ENCODE measurements around the gene BCCIP. TPM values are rescaled to one million over a fixed set of nuclear protein-coding genes. Genes with fewer than 3 reads are reported as not detected.

The BCCIP gene
- total RNA-seq, 2 donors from 2014 or later, result 22.5 to 49.2 TPM

DNA sequence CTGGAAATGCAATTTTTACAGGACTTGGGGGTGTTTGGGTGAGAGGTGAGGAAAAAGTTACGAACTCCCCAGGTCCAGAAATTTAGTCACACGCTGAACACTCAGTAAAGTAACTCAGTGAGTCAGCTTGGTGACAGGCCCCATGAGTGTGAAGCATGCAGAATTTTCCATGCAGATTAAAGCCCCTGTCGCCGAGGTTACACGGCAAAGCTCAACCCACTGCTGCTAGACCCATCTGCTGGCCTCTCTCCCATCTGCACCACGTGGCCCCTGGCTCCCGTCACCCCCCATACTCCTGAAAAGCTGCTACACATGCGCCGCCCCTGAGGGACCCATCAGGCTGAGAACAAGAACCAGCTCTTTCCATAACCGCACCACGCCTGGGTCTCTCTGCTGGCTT, 40.7 kb upstream of the BCCIP start:
- H3K9me3 ChIP-seq, result no peaks in the 10 kb centered on the region
- H3K27ac ChIP-seq, result no peak overlapping the region
- H3K27me3 ChIP-seq (replicated peaks; ENCODE audit: insufficient read depth), result no peaks in the 10 kb centered on the region
- no peak for ATAC-seq (ENCODE audit: insufficient number of reproducible peaks, low FRiP score, low read depth)
- no peaks in the 10 kb centered on the region for H3K36me3 ChIP-seq
- TF ChIP-seq, protein P1, sequence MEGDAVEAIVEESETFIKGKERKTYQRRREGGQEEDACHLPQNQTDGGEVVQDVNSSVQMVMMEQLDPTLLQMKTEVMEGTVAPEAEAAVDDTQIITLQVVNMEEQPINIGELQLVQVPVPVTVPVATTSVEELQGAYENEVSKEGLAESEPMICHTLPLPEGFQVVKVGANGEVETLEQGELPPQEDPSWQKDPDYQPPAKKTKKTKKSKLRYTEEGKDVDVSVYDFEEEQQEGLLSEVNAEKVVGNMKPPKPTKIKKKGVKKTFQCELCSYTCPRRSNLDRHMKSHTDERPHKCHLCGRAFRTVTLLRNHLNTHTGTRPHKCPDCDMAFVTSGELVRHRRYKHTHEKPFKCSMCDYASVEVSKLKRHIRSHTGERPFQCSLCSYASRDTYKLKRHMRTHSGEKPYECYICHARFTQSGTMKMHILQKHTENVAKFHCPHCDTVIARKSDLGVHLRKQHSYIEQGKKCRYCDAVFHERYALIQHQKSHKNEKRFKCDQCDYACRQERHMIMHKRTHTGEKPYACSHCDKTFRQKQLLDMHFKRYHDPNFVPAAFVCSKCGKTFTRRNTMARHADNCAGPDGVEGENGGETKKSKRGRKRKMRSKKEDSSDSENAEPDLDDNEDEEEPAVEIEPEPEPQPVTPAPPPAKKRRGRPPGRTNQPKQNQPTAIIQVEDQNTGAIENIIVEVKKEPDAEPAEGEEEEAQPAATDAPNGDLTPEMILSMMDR (IDR thresholded peaks at IDR 0.05), result no peak
- no peak for DNase-seq (ENCODE audit: low spot score)
- H3K4me1 ChIP-seq (ENCODE audit: control insufficient read depth in 1 of 2, low read depth in 2 of 2), result no peaks in the 10 kb centered on the region
- H3K4me3 ChIP-seq, result no peak overlapping the region

DNA sequence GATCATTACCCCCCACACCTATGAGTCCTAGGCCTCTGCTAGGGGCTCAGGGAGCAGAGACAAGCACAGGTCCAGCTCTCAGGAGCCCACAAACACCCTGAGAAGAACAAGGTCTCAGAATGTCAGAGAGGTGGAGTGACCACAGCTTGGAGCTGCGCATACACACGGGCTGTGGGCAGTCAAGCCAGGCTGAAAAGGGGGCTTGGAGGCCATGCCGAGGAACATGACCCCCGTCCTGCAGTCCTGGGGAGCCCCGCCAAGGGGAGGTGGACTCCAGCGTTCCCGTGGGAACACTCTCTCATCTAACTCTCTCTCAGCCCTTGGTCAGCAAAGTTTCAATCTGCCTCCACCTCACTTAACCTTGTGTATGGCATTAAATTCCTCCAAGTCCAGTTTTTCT, 39.9 kb upstream of the BCCIP start:
- no peaks in the 10 kb centered on the region for H3K27me3 ChIP-seq (replicated peaks; ENCODE audit: insufficient read depth)
- no peaks in the 10 kb centered on the region for H3K9me3 ChIP-seq
- TF ChIP-seq, protein P1 (IDR thresholded peaks at IDR 0.05), result no peak
- H3K4me3 ChIP-seq, result no peak overlapping the region
- no peak for DNase-seq (ENCODE audit: low spot score)
- no peaks in the 10 kb centered on the region for H3K36me3 ChIP-seq
- no peaks in the 10 kb centered on the region for H3K4me1 ChIP-seq (ENCODE audit: control insufficient read depth in 1 of 2, low read depth in 2 of 2)
- no peak overlapping the region for H3K27ac ChIP-seq
- ATAC-seq (ENCODE audit: insufficient number of reproducible peaks, low FRiP score, low read depth), result no peak

DNA sequence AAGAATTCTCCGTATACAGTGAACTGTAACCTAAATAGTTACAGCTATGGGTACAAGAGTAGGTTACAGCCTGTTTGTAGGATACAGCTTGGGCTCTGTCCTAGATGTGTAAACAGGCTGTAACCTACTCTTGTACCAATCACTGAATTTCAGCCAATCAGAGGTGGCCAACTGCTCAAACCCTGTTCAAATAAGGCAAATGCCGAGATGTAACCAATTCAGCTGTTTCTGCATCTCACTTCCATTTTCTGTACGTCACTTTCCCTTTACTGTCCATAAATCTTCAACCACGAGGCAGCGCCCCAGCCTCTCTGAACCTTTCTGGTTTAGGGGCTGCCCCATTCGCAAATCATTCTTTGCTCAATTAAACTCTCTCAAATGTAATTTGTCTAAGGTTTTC, 39.4 kb upstream of the BCCIP start:
- no peaks in the 10 kb centered on the region for H3K4me1 ChIP-seq (ENCODE audit: control insufficient read depth in 1 of 2, low read depth in 2 of 2)
- H3K36me3 ChIP-seq, result no peaks in the 10 kb centered on the region
- TF ChIP-seq, protein P1 (IDR thresholded peaks at IDR 0.05), result no peak
- ATAC-seq (ENCODE audit: insufficient number of reproducible peaks, low FRiP score, low read depth), result no peak
- DNase-seq (ENCODE audit: low spot score), result no peak
- H3K9me3 ChIP-seq, result no peaks in the 10 kb centered on the region
- no peaks in the 10 kb centered on the region for H3K27me3 ChIP-seq (replicated peaks; ENCODE audit: insufficient read depth)
- no peak overlapping the region for H3K4me3 ChIP-seq
- no peak overlapping the region for H3K27ac ChIP-seq

DNA sequence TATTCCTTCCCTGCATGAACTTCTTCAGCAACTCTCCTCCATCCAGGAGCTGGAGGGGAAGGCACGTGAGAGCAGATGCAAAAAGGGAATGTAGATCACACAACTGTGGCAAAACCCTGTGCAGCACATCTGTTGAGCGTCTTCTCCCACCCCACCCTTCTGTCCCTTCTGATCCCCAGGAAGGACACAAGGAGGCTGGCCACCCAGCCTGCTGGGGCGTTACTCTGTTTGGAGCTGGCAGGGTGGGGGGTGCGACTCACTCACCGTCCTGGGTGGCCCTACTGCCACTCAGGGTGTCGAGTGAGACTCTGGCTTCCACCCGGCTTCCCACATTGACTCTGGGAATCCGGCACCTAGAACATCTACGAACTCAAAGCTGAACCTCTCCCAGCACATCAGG, 37.6 kb upstream of the BCCIP start:
- Histone ChIP-seq H3K4me1 (ENCODE audit: control insufficient read depth in 1 of 2, low read depth in 2 of 2) (no peaks in the 10 kb centered on the region), H3K4me3 (no peak overlapping the region), H3K27me3 (replicated peaks; ENCODE audit: insufficient read depth) (no peaks in the 10 kb centered on the region), H3K36me3 (no peaks in the 10 kb centered on the region), H3K27ac (no peak overlapping the region), H3K9me3 (no peaks in the 10 kb centered on the region)
- no peak for ATAC-seq (ENCODE audit: insufficient number of reproducible peaks, low FRiP score, low read depth)
- DNase-seq (ENCODE audit: low spot score), result no peak
- TF ChIP-seq, protein P1 (IDR thresholded peaks at IDR 0.05), result no peak

DNA sequence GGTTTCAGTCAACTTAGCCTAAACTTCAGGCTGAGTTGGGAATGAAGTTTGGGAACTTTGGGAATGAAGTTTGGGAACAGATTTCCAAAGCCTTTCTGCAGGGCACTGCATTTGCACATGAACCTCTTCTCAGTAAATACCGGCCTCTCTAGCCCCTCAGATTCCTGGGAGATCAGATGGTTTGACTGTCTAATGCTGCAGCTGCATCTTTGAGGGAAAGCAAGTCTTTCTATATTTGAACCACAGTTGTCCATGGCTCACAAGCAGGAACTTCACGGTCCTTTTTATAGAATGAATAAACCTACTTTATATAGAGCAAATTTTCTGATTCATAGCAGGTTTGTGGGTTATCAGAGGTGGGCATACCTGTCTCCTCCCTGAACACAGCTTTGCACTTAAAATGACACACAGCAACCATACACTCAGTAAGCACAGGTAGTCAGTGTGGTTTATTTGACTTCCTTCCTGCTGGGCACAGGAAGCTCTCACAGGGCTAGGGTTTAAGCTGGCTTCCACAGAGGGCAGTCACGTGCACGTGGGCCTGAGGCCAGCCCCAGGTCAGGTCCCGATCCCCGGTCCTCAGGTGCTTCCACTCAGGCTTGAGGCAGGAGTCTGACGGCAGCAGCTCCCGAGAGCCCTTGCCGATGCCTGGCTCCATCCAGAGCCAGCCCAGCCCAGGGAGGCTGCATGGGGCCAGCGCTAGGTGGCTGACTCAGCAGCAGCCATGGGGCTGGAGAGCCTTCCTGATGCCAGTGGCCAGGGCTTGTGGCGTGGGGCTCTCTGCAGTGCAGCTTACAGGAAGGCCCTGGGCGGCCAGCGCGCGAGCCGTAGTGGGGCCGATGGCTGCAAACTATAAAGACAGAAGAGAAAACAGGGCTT, 35.0 kb upstream of the BCCIP start:
- ATAC-seq (ENCODE audit: insufficient number of reproducible peaks, low FRiP score, low read depth) (no peak), DNase-seq (ENCODE audit: low spot score) (no peak)
- H3K36me3 ChIP-seq, result peaks cover 10% of the 10 kb centered on the region
- H3K9me3 ChIP-seq, result no peaks in the 10 kb centered on the region
- H3K4me1 ChIP-seq (ENCODE audit: control insufficient read depth in 1 of 2, low read depth in 2 of 2), result no peaks in the 10 kb centered on the region
- no peaks in the 10 kb centered on the region for H3K27me3 ChIP-seq (replicated peaks; ENCODE audit: insufficient read depth)
- H3K27ac ChIP-seq, result no peak overlapping the region
- H3K4me3 ChIP-seq, result no peak overlapping the region
- TF ChIP-seq, protein P1 (IDR thresholded peaks at IDR 0.05), result no peak
